GM19467 (cell line): ENCODE results near the gene CHCHD4.

Experiments used
- ATAC-seq: cut with Tn5 transposase; IDR thresholded peaks from one replicate; pipeline ENCODE4 v1.9.1; 2021; ENCODE audit warnings: mild to moderate bottlenecking, moderate library complexity; ENCODE audit not compliant: unreplicated experiment

The CHCHD4 gene

DNA sequence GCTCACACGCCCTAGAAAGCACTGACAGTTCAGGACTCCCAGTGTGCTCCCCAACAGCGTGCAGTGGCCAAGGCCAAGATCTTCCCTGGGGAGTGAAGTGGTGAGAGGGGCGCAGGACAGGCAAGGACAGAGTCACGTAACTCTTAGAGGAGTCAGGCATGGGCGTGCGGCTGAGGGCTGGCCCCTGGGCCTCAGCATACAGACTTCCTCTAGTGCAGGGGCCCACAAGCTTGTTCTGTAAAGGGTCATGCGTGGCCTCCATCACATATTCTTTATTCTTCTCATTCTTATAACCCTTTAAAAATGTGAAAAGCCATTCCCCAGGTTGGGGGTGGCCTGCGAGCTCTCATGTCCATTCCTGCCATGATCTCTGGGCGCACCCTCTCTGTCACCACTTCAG is 25.4 kb upstream of the CHCHD4 start:
- no peak for ATAC-seq

GRCh38 chr3:14148041-14148985 is 23.6 kb upstream of the CHCHD4 start:
- no peak for ATAC-seq

GRCh38 chr3:14147617-14148016 is 22.9 kb upstream of the CHCHD4 start:
- no peak for ATAC-seq

GRCh38 chr3:14147066-14147435 is 22.4 kb upstream of the CHCHD4 start:
- no peak for ATAC-seq

DNA sequence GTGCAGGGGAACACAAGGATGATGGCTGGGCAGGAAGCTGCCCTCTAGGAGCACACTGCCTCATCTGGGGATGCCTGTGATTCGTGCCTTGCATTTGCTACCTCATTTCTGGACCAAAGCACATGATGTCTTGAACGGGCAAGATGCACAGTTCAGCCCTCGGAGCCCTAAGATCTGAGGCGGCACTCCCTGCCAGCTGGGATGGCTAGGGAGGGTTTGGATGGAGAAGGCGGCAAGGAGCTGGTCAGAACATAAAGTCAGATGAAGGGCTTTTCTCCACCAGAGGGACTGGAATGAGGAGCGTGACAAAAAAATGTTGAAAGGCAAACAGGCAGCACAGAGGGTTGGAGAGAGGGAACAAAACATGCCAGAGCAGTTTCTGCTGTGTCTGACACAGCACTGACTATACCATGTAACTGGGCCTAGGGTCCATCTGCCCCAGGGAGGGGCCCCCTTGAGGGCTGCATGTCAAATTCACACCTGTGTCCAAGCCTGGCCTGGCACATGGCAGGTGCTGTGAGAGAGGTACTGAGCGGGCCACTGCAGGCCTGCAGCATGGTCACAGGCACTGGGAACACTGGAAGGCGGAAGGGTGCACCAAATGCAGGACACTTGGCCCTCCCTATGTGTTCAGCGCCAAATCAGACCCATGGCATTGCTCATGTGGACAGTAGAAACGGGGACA is 21.9 kb upstream of the CHCHD4 start:
- ATAC-seq, result no peak

DNA sequence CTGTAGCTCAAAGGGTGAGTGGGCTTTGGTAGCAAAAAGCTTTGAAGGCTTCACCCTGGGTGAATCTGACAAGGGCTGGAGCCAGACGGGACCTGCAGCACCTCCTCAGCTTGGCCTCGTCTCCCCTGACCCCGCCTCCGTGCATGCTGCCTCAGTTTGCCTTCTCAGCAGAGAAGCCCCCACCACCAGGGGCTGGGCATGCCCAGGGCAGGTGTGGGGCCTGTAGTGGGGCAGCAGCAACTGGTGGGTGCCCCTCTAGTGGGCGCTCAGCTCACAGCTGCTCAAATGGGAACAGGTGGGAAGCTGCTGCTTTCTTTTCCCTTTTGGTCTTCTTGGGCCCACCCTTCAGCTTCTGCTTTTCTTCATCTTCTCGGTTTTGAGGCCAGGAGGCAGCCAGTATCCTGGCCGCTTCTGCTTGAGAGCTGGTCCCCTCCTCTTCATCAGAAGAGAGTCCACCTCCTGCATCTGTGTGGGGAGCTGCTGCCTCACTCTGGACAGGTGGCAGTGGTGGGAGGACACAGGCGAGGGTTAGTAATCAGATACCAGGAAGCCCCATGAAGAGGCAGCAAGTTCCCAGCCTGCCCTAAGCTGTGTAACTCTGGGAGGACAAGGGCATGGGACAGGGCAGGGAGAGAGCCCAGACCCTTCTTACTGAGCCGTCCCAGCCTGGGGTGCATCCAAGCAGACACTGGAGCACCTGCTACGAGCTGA is 21.2 kb upstream of the CHCHD4 start:
- ATAC-seq, result no peak

DNA sequence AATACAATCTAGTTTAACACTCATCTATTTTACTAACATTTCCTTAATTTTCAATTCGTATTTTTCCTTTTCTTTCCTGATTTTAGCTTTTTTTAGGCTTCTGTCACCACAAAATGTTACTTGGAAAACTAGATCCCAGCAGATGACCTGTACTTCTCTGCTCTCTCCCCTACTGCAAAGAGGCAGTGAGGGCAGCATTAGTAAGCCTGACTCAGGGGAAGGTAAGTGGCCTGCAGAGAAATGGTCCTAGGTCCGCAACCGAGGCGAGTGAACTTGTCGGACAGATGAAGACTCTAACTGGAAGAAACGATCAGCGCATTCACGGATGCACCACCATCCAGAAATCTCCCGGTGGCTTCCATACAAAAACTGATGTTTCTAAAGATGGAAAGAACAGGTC is 20.6 kb upstream of the CHCHD4 start:
- no peak for ATAC-seq

DNA sequence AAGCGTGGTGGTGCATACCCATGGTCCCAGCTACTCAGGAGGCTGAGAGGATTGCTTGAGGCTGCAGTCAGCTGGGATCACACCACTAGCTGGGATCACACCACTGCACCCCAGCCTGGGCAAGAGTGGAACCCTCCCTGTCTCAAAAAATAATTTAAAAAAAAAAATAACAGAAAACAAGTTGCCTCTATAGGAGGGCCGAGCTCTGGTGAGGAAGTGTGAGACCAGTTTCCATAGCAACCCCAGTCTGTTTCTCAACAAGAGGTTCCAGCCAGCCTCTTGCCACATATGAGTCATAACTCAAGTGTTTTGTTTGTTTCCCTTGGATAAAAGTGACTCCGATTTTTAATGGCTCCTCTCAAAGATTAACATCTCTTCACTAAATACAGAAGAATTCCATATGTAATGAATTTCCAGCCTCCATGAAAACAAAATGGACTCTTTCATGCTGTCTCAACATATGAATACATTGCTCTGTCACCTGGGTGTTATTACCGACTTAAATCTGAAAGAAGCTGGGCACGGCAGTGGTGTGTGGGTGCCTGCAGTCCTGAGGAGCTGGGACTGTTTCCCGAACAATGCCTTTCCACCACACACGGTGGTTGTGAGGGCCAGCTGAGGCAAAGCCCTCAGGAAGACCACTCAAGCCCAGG is 19.9 kb upstream of the CHCHD4 start:
- ATAC-seq, result peak; percentile 81

GRCh38 chr3:14143271-14144225 is 18.9 kb upstream of the CHCHD4 start:
- no peak for ATAC-seq

- ATAC-seq, result no peak
These were observed 18.0 kb upstream of the CHCHD4 start for GRCh38 chr3:14142567-14143270.

GRCh38 chr3:14141602-14142341 is 17.1 kb upstream of the CHCHD4 start:
- ATAC-seq, result no peak

GRCh38 chr3:14141144-14141543 is 16.5 kb upstream of the CHCHD4 start:
- ATAC-seq, result no peak

DNA sequence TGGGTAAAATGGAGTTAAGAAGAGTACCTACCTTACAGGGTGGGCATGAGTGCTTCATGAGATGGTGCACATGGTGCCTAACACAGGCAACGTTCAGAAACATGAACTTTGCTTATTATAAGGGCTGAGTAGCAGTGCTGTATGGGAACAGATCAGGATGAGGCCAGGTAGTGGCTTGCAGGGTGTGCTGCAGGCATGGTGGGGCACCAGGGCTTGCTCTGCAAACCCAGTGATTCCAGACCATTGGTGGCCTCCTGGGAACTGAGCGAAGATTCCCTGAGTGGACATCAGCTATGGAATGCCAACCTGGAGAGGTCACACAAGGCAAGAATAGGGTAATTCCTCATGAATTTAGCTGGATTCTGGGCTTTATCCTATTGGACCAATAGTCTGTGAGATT is 16.0 kb upstream of the CHCHD4 start:
- ATAC-seq, result no peak

DNA sequence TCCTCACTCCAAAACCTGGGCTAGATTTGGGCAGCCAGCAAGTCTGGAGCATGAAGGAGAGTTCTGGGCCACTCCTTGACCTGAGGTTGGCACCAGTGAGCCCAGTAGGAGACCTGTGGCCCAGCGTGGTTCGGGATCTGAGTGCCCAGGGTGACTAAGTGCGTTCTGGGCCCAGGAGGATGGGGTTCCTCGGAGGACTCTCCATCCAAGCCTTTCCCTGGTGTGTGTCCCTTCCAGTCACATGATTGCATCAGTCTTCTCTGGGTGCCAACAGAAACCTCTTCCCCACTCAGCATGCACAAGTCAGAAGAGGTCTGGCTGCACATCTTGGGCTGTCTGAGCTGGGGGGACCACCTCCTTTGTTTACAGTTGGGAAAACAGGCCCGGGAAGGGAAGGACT is 15.1 kb upstream of the CHCHD4 start:
- no peak for ATAC-seq

- ATAC-seq, result no peak
These were observed 14.4 kb upstream of the CHCHD4 start for GRCh38 chr3:14138878-14139655.

- no peak for ATAC-seq
These were observed 13.6 kb upstream of the CHCHD4 start for GRCh38 chr3:14138109-14138877.

DNA sequence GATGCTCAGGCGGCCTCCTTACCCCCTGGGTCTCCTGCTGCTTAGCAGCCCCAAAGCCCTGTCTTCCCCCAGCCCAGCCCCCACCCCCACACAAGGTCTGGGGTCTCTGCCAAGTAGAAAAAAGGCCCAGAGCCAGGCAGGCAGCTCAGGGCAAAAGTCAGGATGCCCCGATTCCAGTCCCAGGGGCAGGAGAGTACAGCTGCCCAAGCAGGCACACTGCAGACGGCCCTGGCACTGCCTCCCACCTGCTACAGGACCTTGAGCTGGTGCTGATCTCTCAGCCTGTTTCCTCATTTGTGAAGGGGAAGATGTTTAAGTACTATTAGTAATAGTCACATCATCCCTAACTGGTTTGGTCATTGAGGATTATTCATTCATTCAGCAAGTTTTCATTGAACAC is 12.8 kb upstream of the CHCHD4 start:
- no peak for ATAC-seq
